KMS-11 (cell line): ENCODE results near the gene RANBP17.

Source experiments
- H2AFZ ChIP-seq: fragments of 200-600 bp; sonication (generic); 2 replicates; pipeline ENCODE4 v1.6.1; 2016; ENCODE audit warnings: antibody characterized with exemption, mixed run types, low read depth
- H3K27ac ChIP-seq: fragments of 200-600 bp; sonication (generic); 2 replicates; pipeline ENCODE4 v1.6.1; 2016; ENCODE audit warnings: mild to moderate bottlenecking, mixed run types
- H3K27me3 ChIP-seq: fragments of 200-600 bp; sonication (generic); 2 replicates; pipeline ENCODE4 v1.6.1; 2017; ENCODE audit warnings: mild to moderate bottlenecking, low read depth, mixed run types, moderate library complexity; ENCODE audit not compliant: insufficient read depth
- H3K36me3 ChIP-seq: fragments of 200-600 bp; sonication (generic); 2 replicates; pipeline ENCODE4 v1.6.1; 2017; ENCODE audit warnings: mild to moderate bottlenecking, mixed run types; ENCODE audit not compliant: insufficient read depth
- H3K4me1 ChIP-seq: fragments of 200-600 bp; sonication (generic); 2 replicates; pipeline ENCODE4 v1.6.1; 2016; ENCODE audit warnings: mild to moderate bottlenecking, low read depth, mixed run types; ENCODE audit not compliant: poor library complexity, severe bottlenecking
- H3K4me2 ChIP-seq: fragments of 200-600 bp; sonication (generic); 2 replicates; pipeline ENCODE4 v1.7.0; 2016; ENCODE audit warnings: mild to moderate bottlenecking, mixed run types
- H3K4me3 ChIP-seq: fragments of 200-600 bp; sonication (generic); IDR thresholded peaks from 2 replicates; pipeline ENCODE4 v1.6.1; 2017; ENCODE audit warnings: low read depth, low read length, mixed read lengths; ENCODE audit not compliant: insufficient read depth
- H3K79me2 ChIP-seq: fragments of 200-600 bp; sonication (generic); 2 replicates; pipeline ENCODE4 v1.6.1; 2016; ENCODE audit warnings: low read depth, mixed run types; ENCODE audit not compliant: insufficient read depth
- H3K9ac ChIP-seq: fragments of 200-600 bp; sonication (generic); 2 replicates; pipeline ENCODE4 v1.6.1; 2016; ENCODE audit warnings: mild to moderate bottlenecking, mixed run types
- H4K20me1 ChIP-seq: fragments of 200-600 bp; sonication (generic); 2 replicates; pipeline ENCODE4 v1.6.1; 2016; ENCODE audit warnings: mild to moderate bottlenecking, mixed run types; ENCODE audit not compliant: insufficient read depth
- TF ChIP-seq, protein P1 (sequence below): fragments of 200-600 bp; sonication (generic); conservative IDR thresholded peaks from 2 replicates; pipeline ENCODE4 v1.6.1; 2017; ENCODE audit warnings: low read depth, mild to moderate bottlenecking, antibody characterized with exemption, low read length, moderate library complexity, mixed read lengths

Gene RANBP17

DNA sequence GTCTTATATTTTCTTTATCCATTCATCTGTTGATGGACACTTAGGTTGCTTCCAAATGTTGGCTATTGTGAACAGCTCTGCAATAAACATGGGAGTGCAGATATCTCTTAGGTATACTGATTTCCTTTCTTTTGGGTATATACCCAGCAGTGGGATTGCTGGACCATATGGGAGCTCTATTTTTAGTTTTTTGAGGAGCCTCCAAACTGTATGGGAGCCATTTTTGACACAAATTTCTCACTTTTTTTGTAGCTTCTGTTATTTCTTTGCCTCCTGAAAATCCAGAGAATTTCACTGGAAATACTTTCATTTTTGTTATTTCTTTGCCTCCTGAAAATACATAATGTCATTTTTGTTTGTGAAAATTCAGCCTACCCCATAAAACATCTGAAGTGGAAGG is 15.0 kb upstream of the RANBP17 start:
- H3K9ac ChIP-seq: no peak overlapping the region
- no peak overlapping the region for H3K27ac ChIP-seq
- H3K4me3 ChIP-seq: no peak overlapping the region
- peaks cover 5% of the 10 kb centered on the region for H3K4me1 ChIP-seq
- TF ChIP-seq, protein P1, sequence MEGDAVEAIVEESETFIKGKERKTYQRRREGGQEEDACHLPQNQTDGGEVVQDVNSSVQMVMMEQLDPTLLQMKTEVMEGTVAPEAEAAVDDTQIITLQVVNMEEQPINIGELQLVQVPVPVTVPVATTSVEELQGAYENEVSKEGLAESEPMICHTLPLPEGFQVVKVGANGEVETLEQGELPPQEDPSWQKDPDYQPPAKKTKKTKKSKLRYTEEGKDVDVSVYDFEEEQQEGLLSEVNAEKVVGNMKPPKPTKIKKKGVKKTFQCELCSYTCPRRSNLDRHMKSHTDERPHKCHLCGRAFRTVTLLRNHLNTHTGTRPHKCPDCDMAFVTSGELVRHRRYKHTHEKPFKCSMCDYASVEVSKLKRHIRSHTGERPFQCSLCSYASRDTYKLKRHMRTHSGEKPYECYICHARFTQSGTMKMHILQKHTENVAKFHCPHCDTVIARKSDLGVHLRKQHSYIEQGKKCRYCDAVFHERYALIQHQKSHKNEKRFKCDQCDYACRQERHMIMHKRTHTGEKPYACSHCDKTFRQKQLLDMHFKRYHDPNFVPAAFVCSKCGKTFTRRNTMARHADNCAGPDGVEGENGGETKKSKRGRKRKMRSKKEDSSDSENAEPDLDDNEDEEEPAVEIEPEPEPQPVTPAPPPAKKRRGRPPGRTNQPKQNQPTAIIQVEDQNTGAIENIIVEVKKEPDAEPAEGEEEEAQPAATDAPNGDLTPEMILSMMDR: no peak
- H2AFZ ChIP-seq: no peak overlapping the region
- no peaks in the 10 kb centered on the region for H3K36me3 ChIP-seq
- no peak overlapping the region for H3K4me2 ChIP-seq
- no peaks in the 10 kb centered on the region for H3K27me3 ChIP-seq
- H4K20me1 ChIP-seq: no peaks in the 10 kb centered on the region
- H3K79me2 ChIP-seq: no peaks in the 10 kb centered on the region

DNA sequence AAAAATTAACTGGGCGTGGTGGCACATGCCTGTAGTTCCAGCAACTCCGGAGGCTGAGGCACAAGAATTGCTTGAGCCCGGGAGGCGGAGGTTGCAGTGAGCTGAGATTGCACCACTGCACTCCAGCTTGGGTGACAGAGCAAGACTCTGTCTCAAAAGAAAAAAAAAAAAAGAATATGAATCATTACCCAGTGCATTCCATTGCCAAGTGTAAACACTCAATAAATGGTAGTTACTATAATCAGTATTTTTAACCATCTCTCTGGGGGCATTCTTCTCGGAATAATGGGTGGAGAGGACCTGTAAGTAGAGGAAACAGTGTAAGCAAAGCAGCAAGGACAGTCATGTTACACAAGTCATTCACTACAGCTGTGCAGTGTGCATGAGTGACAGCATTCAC is 13.8 kb upstream of the RANBP17 start:
- H3K9ac ChIP-seq: no peak overlapping the region
- H3K4me3 ChIP-seq: no peak overlapping the region
- H3K27me3 ChIP-seq: no peaks in the 10 kb centered on the region
- H3K4me2 ChIP-seq: no peak overlapping the region
- no peaks in the 10 kb centered on the region for H4K20me1 ChIP-seq
- H3K36me3 ChIP-seq: no peaks in the 10 kb centered on the region
- H3K4me1 ChIP-seq: peaks cover 5% of the 10 kb centered on the region
- no peaks in the 10 kb centered on the region for H3K79me2 ChIP-seq
- no peak overlapping the region for H2AFZ ChIP-seq
- TF ChIP-seq, protein P1: no peak
- H3K27ac ChIP-seq: no peak overlapping the region

DNA sequence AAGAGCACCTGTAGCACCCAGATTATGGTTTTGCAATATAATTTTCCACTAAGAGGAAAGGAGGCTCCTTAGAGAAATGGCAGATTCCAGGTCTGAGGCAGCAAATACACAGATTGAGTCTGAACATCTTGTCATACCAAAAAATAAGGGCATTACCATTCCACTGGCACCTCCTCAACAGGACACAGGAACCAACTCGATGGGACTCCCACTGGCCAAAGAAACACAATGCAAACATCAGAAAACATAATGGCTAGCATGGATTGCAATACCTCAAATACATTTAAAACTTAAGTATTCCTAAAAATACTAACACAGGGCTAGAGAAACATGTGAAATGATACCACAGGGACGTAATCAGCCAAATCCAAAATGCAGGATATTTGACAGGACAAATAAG is 12.4 kb upstream of the RANBP17 start:
- Histone ChIP-seq H3K4me2 (no peak overlapping the region), H3K9ac (no peak overlapping the region), H3K4me1 (no peaks in the 10 kb centered on the region), H3K36me3 (no peaks in the 10 kb centered on the region), H2AFZ (no peak overlapping the region), H3K27me3 (no peaks in the 10 kb centered on the region), H4K20me1 (no peaks in the 10 kb centered on the region), H3K27ac (no peak overlapping the region), H3K79me2 (no peaks in the 10 kb centered on the region), H3K4me3 (no peak overlapping the region)
- TF ChIP-seq, protein P1: no peak

DNA sequence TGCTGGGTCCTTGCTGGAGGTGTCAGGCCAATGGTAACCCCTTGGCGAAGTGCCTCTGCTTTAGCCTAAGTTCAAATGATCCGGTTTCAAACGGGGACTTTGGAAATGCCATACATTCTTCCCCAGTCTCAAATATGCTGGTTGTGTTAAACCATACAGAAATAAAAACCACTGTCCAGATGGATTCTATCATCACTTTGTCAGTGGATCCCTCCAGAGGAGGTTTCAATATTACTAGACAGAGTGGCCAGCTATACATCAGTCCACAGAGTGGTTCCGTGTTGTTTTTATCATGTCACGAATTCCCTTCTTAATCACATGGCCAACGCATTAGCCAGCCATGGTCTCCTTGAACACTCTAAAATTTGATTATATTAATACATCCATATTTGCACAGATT is 7.3 kb upstream of the RANBP17 start:
- no peaks in the 10 kb centered on the region for H3K36me3 ChIP-seq
- no peak overlapping the region for H3K9ac ChIP-seq
- no peak overlapping the region for H2AFZ ChIP-seq
- H3K27ac ChIP-seq: no peak overlapping the region
- H3K4me3 ChIP-seq: no peak overlapping the region
- TF ChIP-seq, protein P1: no peak
- H3K4me1 ChIP-seq: no peaks in the 10 kb centered on the region
- H3K79me2 ChIP-seq: no peaks in the 10 kb centered on the region
- H3K4me2 ChIP-seq: no peak overlapping the region
- H4K20me1 ChIP-seq: no peaks in the 10 kb centered on the region
- no peaks in the 10 kb centered on the region for H3K27me3 ChIP-seq
